Vagina (tissue), 2 donors: ENCODE measurements around the gene EMID1. TPM values are rescaled to one million over a fixed set of nuclear protein-coding genes. Genes with fewer than 3 reads are reported as not detected.
"Not testable (repeated sequence)": the region's sequence is repeated elsewhere in the genome, so short reads cannot be mapped to it uniquely, and the experiment has no call there.

Experiments used
- DNase-seq, 2 donors: peaks; one replicate each; pipeline ENCODE4 v3.0.0-alpha.2; 2017; ENCODE audit errors: extremely low spot score in 2 of 2
- H3K27ac ChIP-seq: fragments of 200-600 bp; sonication (generic); one replicate; pipeline ENCODE4 v1.5.1; 2019
- H3K27me3 ChIP-seq: fragments of 200-600 bp; sonication (generic); one replicate; pipeline ENCODE4 v1.5.1; 2019
- H3K36me3 ChIP-seq, 2 donors: fragments of 200-600 bp; sonication (generic); one replicate each; pipeline ENCODE4 v1.5.1; 2017 to 2019
- H3K4me1 ChIP-seq: fragments of 200-600 bp; sonication (generic); one replicate; pipeline ENCODE4 v1.5.1; 2019
- H3K4me3 ChIP-seq, 2 donors: fragments of 200-600 bp; sonication (generic); 1 replicate in 1 of 2; 2 replicates in 1 of 2; pipeline ENCODE4 v1.5.1; 2016 to 2019
- H3K9me3 ChIP-seq: fragments of 200-600 bp; sonication (generic); one replicate; pipeline ENCODE4 v1.5.1; 2019
- POLR2A ChIP-seq, 2 donors: fragments of 450-650 bp; IDR thresholded peaks; one replicate each; pipeline ENCODE4 v1.6.1; 2017; ENCODE audit warnings: antibody characterized with exemption in 2 of 2, mild to moderate bottlenecking in 2 of 2, moderate library complexity in 2 of 2
- POLR2AphosphoS5 ChIP-seq, 2 donors: sonication (generic); formaldehyde crosslinking; IDR thresholded peaks; one replicate each; pipeline ENCODE4 v1.9.0; 2017; ENCODE audit warnings: antibody characterized with exemption in 2 of 2, mild to moderate bottlenecking in 2 of 2, low read depth in 1 of 2; ENCODE audit not compliant: insufficient read depth in 1 of 2
- intact Hi-C: fragments of 100-400 bp; cut with DNase I; formaldehyde crosslinking; loops from one replicate; pipeline ENCODE4 v1.15.1; 2023
- total RNA-seq: library from RNA; depleted of rRNA; stranded (reverse); fragments of >200 nt; gene quantifications from one replicate; pipeline ENCODE4 v1.2.3, GENCODE V29; 2016
- TF ChIP-seq, protein P1 (sequence below), 3 experiments: fragments of 450-650 bp in 2 of 3; fragments of 200-600 bp in 1 of 3; sonication (generic) in 1 of 3; IDR thresholded peaks; one replicate each; pipeline ENCODE4 v1.5.1; 2017 to 2019; ENCODE audit warnings: antibody characterized with exemption in 3 of 3, mild to moderate bottlenecking in 2 of 3, moderate library complexity in 2 of 3

The EMID1 gene
- total RNA-seq, 1 donor from 2014 or later = 2.5 TPM

DNA sequence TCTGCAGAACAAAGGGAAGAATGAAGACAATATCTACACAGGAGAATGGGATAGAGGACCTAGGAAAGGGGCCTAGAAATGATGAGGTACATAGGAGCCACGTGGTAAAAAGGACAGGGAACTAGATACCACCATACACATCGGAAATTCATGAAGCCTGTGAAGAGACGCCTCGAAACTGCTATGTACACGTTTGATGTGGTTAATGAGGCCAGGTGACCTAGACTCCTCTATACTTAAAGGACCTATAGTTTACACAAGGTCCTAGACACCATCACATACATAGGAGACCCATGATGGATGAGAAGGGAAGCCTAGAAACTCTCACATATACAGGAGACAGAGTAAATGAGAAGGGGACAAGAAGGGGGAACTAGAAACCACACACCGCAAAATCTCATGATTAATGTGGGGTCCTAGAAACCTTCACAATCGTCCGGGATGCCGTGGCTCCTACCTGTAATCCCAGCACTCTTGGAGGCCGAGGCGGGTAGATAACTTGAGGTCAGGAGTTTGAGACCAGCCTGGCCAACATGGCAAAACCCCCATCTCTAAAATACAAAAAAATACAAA, 38.3 kb downstream of the EMID1 start:
- intact Hi-C loops = loop anchor here (10.0 kb wide), 1 partner anchor 379 kb away; no protein-coding TSS in a partner anchor
- no peaks in the 10 kb centered on the region for H3K4me1 ChIP-seq
- no peaks in the 10 kb centered on the region for H3K36me3 ChIP-seq
- DNase-seq = no peak
- H3K27ac ChIP-seq = no peak overlapping the region
- TF ChIP-seq, protein P1, sequence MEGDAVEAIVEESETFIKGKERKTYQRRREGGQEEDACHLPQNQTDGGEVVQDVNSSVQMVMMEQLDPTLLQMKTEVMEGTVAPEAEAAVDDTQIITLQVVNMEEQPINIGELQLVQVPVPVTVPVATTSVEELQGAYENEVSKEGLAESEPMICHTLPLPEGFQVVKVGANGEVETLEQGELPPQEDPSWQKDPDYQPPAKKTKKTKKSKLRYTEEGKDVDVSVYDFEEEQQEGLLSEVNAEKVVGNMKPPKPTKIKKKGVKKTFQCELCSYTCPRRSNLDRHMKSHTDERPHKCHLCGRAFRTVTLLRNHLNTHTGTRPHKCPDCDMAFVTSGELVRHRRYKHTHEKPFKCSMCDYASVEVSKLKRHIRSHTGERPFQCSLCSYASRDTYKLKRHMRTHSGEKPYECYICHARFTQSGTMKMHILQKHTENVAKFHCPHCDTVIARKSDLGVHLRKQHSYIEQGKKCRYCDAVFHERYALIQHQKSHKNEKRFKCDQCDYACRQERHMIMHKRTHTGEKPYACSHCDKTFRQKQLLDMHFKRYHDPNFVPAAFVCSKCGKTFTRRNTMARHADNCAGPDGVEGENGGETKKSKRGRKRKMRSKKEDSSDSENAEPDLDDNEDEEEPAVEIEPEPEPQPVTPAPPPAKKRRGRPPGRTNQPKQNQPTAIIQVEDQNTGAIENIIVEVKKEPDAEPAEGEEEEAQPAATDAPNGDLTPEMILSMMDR (IDR thresholded peaks at IDR 0.05) = no peak
- no peak for TF ChIP-seq POLR2A (IDR thresholded peaks at IDR 0.05)
- TF ChIP-seq POLR2AphosphoS5 (IDR thresholded peaks at IDR 0.05; ENCODE audit: insufficient read depth in 1 of 2, low read depth in 1 of 2) = no peak
- H3K27me3 ChIP-seq = no peaks in the 10 kb centered on the region
- no peak overlapping the region for H3K4me3 ChIP-seq
- H3K9me3 ChIP-seq = no peaks in the 10 kb centered on the region

GRCh38 chr22:29244785-29245625, 39.3 kb downstream of the EMID1 start:
- intact Hi-C loops = loop anchor here (10.0 kb wide), 1 partner anchor 380 kb away; no protein-coding TSS in a partner anchor
- Histone ChIP-seq H3K4me3 (no peak overlapping the region), H3K36me3 (no peaks in the 10 kb centered on the region), H3K27ac (no peak overlapping the region), H3K27me3 (no peaks in the 10 kb centered on the region), H3K4me1 (no peaks in the 10 kb centered on the region), H3K9me3 (no peaks in the 10 kb centered on the region)
- DNase-seq = peak in 1 of 2 donors; percentile 95
- TF ChIP-seq POLR2A (IDR thresholded peaks at IDR 0.05) (no peak), POLR2AphosphoS5 (IDR thresholded peaks at IDR 0.05; ENCODE audit: insufficient read depth in 1 of 2, low read depth in 1 of 2) (no peak)
- TF ChIP-seq, protein P1 (IDR thresholded peaks at IDR 0.05) = no peak

DNA sequence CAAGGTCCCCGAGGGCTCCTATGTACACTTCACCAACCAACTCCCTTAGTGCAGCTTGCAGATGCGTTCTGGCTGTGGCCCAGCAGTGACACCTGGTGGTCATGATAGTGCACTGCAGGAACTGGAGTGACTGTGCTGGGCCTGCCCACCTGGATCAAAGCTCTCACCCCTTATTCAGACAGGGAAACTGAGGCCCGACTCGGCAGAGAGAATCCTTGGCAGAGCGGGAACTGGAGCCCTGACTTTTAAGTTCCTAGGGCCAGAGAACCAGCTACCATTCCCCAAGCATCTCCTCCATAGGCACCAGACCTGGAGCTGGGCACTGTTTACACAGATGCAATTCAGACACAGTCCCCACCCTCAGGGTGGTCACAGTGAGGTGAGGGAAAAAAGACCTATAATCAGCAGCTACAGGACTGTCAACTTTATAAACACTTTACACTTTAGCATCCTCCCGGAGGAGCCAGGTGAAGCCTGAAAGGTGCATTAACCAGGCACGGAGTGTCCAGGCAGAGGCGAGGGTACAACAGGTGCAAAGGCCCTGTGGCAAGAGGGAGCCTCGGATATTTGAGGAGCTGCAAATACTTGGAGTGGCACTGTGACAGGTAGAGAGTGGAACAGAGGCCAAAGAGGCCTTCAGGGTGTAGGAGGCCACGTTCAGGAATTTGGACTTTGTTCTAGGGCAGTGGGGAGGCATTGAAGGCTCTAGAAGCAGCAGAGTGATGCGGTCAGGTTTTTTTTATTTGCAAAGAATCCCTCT, 40.1 kb downstream of the EMID1 start:
- TF ChIP-seq, protein P1 (IDR thresholded peaks at IDR 0.05) = peak; percentile 60 to 89 (median 83)
- no peak for TF ChIP-seq POLR2AphosphoS5 (IDR thresholded peaks at IDR 0.05; ENCODE audit: insufficient read depth in 1 of 2, low read depth in 1 of 2)
- H3K27me3 ChIP-seq = no peaks in the 10 kb centered on the region
- H3K27ac ChIP-seq = no peak overlapping the region
- no peaks in the 10 kb centered on the region for H3K9me3 ChIP-seq
- intact Hi-C loops = loop anchor here (2.0 to 10.0 kb wide), 2 partner anchors 41 to 381 kb away; partner anchors contain the start of gene EMID1
- DNase-seq = peak in 1 of 2 donors; percentile 95
- H3K36me3 ChIP-seq = no peaks in the 10 kb centered on the region
- no peak overlapping the region for H3K4me3 ChIP-seq
- no peaks in the 10 kb centered on the region for H3K4me1 ChIP-seq

DNA sequence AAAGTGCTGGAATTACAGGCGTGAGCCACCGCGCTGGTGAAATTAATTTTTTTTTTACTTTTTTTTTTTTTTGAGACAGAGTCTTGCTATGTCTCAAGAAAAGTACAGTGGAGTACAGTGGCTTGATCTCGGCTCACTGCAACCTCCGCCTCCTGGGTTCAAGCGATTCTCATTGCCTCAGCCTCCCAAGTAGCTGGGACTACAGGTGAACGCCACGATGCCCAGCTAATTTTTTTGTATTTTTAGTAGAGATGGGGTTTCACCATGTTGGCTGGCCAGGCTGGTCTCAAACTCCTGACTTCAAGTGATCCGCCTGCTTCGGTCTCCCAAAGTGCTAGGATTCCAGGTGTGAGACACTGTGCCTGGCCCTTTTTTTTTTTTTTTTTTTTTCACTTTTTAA, 42.2 kb downstream of the EMID1 start:
- H3K27ac ChIP-seq, H3K9me3 ChIP-seq, H3K4me3 ChIP-seq, DNase-seq, H3K4me1 ChIP-seq, H3K27me3 ChIP-seq, H3K36me3 ChIP-seq: not testable (repeated sequence)
- intact Hi-C loops = loop anchor here (2.0 to 10.0 kb wide), 2 partner anchors 43 to 383 kb away; partner anchors contain the start of gene EMID1

DNA sequence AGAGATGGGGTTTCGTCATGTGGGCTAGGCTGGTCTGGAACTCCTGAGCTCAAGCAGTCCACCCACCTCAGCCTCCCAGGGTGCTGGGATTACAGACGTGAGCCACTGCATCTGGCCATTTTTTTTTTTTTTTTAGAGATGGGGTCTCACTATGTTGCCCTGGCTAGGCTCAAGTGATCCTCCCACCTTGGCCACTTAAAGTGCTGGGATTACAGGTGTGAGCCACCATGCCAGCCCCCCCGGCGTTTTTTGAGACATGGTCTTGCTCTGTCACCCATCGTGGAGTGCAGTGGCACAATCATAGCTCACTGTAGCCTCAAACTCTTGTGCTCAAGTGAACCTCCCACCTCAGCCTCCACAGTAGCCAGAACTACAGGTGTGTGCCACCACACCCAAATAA, 45.6 kb downstream of the EMID1 start:
- Histone ChIP-seq H3K4me1 (no peaks in the 10 kb centered on the region), H3K9me3 (no peaks in the 10 kb centered on the region), H3K27ac (no peak overlapping the region), H3K27me3 (no peaks in the 10 kb centered on the region), H3K36me3 (no peaks in the 10 kb centered on the region), H3K4me3 (no peak overlapping the region)
- intact Hi-C loops = no loop called here
- DNase-seq = peak in 1 of 2 donors; percentile 67
- no peak for TF ChIP-seq POLR2AphosphoS5 (IDR thresholded peaks at IDR 0.05; ENCODE audit: insufficient read depth in 1 of 2, low read depth in 1 of 2)
- TF ChIP-seq, protein P1 (IDR thresholded peaks at IDR 0.05) = no peak
- TF ChIP-seq POLR2A (IDR thresholded peaks at IDR 0.05) = no peak
